GM19395 (cell line): ENCODE measurements around the gene SMTNL2.

Experiments
- ATAC-seq: cut with Tn5 transposase; IDR thresholded peaks from one replicate; pipeline ENCODE4 v1.9.1; 2021; ENCODE audit warnings: mild to moderate bottlenecking, moderate library complexity; ENCODE audit not compliant: unreplicated experiment

The SMTNL2 gene

DNA sequence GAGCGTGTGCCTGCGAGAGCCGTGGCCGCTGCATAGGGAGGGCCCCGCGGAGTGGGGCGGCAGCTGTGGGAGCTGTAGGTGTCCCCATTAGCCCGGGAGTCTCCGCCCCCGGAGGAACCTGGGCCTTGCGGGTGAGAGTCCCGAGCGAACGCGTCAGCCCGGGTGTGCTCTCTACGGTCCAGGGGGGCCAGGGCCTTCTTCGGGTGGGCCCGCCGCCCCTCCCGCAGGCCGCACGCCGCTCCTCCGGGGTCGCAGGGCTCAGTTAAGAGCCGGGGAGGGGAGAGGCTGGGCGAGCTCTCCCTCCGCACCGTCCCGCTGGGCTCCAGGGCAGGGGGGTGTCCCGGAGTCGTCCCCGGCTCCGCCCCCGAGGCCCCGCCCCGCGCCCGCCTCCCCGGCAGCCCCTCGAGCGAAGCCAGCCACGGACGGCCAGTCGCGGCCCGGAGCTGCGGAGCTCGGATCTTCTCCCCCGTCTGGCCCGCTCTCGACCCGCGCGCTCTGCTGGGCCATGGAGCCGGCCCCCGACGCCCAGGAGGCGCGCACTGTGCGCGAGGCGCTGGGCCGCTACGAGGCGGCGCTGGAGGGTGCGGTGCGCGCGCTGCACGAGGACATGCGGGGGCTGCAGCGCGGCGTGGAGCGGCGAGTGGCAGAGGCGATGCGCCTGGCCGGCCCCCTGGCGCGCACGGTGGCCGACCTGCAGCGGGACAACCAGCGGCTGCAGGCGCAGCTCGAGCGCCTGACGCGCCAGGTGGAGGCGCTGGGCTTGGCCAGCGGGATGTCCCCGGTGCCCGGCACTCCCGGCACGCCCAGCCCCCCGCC, at the start of gene SMTNL2:
TSS of gene SMTNL2 (plus strand) at position 429 of the 816 bp plus-strand sequence. CDS start at position 506, 77 bp downstream.
- ATAC-seq: no peak

DNA sequence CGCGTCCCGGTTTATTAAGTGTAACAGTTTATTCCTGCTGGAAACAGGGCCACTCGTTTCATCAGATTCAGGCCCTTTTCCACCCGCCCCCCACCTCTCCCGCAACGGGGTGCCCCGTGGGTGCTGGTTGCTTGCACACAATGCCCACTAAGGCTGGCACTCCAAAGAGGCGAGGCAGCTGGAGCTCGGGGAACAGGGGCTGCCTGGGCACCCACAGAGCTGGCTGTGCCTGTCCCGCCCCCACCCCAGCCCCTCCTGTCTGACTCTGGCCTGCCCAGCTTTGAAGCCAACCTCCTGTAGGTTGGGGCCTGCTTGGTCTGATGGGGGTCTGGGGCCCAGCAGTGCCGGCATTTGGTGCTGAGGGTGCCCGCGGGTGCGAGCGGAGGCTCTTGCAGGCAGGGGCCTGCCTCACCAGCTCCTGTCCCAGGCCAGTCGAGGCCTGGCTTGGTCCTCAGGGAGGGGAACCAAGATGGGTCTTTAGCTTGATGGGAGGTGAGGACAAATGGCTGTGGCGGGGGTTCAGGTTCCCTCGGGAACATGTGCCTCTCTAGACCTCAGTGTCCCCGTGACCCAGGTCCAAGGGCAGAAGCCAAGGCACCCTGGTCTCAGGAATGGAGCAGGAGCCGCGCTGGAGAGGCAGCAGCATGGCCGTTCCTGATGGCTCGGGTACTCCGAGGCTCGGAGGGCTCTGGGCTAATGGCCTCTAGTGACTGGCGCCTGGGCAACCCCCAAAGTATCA, 49.2 kb upstream of the SMTNL2 start:
- no peak for ATAC-seq

DNA sequence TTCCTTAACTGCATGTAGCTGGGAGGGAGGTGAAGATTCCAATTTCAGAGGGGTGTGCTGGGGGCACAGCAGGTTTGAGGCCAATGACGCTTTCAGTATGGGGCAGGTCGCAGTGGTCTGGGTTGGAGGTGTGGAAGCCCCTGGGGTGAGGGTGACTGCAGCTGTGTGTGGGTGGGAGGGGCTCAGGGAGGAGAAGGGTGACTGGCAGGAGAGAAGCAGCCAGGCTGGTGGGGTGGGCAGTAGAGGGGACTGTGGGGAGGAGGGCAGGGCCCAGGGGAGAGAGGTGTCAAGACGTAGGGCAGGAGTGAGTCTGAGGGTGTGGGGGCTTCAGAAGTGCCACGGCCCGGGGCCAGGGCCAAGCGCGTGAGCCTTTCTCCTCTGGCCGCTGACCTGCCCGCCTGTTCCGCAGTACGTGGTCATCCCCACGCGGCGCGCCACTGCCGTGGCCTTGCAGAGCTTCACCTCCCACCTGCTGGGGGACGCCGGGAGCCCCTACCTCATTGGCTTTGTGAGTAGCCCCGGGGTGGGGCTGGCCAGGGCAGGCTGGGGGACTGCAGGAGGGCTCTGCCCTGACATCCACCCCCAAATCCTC, 48.6 kb upstream of the SMTNL2 start:
- ATAC-seq: no peak

DNA sequence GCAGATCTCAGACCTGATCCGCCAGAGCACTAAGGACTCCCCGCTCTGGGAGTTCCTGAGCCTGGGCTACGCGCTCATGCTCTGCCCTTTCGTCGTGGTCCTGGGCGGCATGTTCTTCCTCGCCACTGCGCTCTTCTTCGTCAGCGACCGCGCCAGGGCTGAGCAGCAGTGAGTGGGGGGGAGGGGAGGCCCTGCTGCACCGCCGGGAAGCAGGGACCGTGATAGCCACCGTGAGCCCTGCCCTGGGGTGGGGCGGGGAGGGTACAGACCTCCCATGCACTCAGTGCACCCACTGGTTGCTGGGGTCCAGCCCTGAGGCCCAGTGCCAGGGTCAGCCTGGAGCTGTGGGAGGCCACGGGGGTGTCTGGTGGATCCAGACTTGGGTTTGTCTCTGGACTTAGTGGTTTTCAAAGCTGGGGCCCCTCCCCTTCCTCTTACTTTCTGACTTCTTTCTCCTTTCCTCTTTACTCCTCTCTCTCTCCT, 48.0 kb upstream of the SMTNL2 start:
- ATAC-seq: no peak

DNA sequence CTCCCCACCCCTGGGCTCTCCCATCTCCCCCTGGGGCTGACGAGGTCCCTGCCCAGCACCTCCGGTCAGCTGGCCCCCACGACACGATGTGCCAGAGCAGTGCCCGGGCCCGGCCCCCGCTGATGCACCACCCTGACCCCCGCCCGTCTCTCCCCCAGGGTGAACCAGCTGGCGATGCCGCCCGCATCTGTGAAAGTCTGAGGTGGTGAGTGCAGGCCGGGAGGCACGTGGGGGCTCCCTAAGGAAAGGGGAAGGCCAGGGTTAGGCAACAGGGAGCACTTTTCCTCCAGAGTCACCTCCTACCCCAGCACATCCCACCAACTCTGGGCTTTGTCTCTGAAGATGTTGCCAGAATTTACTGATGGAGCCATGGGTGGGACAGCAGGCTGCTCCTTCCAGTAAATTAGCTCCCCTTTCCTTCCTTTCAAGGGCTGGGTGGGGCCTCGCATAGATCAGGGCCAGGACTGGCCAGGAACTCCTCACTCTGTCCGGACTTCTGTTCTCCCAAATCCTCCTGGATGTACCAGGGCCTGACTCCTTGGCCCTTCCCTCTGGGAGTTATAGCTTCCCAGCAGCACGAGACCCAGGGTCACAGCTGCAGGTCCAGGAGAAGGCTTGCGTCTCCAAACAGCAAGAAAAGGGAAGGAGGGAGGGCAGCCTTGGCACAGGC, 47.5 kb upstream of the SMTNL2 start:
- no peak for ATAC-seq

DNA sequence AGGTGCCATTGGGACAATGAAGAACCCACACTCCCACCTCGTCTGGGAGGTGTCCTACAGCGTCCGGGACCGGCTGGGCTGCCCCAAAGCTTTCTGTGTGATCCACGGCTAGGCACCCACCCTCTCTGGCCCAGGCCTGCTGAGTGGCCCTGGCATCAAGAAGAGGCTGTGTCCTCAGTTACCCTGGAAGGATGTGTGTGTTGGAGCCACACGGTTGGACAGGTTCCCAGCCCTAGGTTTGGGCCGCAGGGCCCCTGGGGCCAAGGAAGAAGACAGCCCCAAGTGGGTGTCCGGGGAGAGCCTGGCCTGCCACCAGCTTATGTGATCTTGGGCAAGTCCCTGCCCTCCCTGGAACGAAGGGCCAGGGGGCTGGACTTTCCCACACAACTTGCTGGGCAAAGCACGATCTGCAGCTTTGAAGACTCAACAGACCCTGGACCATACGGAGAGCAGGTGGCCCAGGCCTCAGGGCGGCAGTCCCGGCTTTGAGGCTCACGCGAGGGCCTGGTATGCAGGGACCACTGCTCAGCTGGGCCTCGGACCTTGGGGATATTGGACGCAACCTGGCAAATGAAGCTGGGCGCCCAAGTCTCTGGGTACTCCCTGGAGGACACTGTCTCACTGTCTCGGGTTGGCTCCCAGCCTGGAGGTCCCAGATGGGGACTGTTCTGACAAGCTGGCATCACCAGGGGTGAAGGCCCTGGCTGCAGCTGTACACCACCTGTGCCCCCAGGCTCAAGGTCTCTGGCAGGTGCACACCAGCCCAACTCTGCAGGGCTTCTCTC, 46.7 kb upstream of the SMTNL2 start:
- no peak for ATAC-seq

DNA sequence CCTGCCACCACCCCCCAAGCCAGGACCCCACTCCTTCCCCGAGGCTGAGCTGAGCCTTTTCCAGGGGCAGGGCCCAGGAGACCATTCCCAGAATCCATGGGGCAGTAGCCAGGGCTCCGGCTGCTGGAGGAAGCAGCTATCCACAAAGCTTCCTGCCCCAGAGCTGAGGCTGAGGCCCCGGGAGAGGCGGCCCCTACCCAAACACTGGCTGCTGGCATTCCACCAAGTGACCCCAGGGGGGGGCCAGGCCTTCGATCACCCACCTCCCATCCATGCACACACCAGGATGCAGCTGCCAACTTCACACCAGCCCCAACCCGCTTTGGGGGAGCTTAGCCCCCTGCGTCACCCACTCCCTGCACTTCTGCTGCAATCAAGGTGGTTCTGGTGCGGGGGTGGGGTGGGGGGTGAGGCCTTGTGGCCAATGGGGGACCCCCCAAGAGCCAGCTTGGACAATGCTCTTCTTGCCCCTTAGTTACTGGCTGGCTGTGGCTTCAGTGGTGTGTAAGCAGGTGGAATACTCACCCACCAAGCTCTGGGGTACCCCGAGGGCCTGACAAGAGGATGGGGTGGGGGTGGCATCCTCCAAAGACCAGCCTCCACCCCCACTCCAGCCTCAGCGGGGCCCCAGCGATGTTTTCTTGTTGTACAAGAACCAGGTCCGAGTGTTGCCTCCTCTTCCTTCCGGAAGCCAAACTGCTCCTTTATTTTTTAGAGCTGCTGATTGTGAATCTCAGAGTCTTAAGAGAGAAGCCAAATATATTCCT, 45.9 kb upstream of the SMTNL2 start:
- ATAC-seq: no peak

DNA sequence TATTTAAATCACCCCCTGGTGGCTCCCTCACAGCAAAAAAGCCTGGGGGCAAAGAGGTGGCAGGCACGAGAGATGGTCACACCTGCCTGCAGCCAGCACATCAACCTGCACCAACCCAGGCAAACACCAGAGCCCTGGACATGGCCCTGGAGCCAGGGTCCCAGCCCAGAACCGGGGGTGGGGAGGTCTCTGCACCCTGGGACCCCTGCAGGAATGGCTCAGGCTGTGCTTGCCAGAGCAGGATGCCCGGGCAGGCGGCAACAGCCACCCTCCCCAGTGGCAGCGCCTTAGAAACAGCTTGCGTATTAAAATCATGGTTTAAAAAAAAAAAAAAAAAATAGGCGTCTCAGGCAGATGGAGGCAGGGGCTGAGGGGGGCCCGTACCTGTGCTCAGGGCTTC, 45.3 kb upstream of the SMTNL2 start:
- no peak for ATAC-seq

DNA sequence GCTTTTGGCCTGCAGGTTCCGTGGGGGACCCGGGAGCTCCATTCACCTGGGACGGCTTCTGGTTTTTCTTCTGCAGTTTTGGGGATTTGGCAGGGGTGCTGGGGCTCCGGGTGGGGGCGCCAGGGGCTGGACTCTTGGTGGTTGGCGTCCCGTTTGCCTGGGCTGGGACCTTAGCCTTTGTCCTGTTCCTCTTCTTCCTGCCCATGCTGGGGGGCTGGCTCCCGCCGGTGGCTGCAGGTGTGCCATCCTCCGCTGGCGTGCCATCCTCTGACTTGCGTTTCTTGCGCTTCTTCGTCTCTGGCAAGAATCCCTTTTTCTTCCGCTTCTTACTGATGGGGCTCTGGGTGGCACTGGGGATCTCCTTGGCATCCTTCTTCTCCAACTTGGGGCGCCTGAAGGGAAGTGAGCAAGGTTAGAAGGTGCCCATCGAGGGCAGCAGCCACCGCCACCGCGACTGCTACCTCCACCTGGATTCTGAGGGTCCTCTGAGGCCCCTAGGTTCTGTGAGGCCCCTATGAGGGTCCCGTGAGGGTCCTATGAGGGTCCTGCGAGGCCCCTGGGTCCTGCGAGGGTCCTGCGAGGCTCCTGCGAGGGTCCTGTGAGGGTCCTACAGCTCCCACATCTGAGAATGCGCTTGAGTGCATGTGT, 44.6 kb upstream of the SMTNL2 start:
- ATAC-seq: no peak

DNA sequence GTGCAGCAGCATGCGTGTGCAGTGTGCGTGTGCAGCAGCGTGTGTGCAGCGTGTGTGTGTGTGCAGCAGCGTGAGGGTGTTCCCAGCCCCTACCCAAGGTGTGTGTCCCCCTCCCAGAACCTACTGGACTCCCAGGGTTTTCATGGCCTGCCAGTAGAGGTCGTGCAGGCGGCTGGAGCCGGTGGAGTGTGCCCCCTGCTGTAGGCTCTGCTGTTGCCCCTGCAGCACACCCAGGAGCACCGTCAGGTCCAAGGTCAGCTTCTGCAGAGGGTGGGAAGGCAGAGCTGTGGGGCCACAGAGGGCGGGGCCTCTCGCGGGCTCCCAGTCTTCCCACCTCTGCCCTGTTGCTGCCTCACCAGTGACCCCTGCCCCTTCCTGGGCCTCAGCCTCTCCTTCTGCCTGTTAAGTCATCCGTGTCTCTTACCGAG, 44.1 kb upstream of the SMTNL2 start:
- ATAC-seq: no peak

DNA sequence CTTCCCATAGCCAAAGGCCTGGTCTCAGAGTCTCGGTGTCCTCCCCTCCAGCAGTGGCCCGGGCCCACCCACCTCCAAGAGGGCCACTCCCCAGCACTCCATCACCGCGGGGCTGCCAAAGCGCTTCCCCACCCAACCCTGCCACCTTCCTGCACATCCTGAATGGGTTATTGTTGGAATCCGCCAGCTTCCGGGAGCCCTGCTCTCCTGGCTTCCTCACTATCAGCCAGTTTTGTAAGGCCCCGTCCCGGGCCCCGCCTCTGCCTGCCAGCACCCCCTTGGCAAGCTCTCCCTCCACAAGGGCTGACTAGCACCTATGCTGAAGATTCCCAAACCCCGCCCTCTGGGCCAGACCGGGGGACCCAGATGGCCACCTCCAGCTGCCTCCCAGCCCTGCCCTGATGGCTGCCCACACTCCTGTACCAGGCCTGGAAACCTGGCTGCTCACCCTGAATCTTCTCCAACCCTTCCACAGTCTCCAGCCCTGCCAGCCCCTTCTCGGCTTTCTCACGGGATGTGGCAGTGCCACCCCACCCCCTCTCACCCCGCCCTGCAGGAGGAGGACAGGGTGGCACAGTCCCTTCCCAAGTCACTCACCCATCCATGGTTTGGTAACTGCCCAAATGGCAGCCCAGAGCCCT, 43.5 kb upstream of the SMTNL2 start:
- ATAC-seq: no peak

DNA sequence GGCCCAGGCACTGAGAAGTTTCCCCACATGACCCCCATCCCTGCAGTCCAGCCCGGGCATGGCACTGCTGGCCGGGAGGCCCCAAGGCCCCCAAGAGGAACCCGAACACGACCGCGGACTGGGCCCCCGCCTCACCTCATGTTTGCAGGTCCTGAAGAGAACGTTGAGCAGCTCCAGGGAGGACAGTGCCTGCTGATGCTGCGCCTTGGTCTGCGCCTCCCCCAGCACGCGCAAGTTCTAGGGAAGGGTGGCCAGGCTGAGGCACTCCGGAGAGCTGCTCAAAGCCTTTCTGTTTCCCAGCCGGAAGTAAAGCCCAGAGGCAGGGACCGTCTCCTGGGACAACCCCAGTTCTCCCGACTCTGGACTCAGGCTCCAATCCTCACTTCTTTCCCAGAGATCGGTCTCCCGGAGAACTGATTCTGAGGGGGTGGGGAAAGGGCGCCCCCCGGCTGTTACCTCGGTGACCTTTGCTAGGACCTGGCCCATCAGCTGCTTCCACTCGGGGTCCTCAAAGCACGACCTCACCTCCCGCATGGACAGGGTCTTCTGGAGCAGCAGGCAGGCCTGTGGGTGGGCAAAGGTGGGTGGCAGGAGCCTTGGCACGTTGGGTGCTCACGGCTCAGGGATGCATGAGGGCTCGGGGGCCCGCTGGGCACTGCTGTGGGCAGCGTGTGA, 42.9 kb upstream of the SMTNL2 start:
- ATAC-seq: no peak

DNA sequence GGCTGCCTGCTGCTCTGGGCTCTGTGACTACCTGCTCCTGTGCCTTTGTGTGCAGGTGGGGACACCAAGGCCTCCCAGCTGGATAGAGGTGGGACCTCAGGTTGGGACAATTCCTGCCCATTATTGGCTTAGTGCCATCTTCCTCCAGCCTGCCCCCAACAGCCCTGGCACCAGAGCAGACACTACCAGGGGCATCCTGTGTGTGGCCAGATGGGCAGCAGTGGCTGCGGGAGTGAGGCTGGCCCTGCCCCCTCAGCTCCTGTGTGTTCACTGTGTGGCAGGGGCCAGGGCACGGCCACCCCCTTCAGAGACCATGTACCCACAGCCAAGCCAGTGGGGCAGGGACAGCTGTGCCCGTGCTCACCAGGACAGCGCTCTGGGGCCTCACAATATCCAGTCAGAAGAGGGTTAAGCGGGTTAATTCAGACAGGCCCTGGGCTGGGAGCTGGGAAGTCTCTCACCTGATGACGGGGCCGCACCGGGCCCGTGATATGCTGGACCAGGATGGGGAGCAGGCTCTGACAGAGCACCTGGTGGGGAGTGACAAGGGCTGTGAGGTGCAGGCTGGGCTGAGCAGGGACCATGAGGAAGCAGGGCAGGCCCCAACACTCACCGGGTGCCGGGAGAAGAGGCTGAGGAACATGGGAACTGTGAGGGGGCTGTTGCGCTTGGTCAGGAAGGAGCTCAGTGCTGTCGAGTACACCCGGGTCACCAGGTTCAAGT, 42.2 kb upstream of the SMTNL2 start:
- ATAC-seq: no peak

DNA sequence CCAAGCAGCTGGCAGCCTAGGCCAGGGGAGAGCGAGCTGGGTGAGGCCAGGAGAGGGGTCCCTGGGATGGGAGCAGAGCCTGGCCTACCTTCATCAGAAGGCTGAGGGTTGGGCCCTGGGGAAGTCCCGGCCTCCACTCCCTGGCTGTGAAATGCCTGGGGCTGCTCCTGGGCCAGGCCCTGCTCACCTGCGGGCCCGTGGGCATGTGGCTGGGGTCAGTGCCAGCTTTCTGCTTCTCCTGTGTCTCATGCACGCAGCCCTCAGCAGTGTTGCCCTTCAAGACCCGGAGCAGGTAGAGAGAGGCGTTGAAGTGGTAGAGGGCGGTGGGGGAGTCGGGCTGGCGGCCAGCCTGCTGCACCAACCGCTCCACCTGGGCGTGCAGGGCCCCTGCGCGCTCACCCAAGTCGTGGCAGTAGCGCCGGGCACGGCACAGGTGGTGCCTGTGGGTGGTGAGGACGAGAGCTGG, 41.6 kb upstream of the SMTNL2 start:
- ATAC-seq: no peak

DNA sequence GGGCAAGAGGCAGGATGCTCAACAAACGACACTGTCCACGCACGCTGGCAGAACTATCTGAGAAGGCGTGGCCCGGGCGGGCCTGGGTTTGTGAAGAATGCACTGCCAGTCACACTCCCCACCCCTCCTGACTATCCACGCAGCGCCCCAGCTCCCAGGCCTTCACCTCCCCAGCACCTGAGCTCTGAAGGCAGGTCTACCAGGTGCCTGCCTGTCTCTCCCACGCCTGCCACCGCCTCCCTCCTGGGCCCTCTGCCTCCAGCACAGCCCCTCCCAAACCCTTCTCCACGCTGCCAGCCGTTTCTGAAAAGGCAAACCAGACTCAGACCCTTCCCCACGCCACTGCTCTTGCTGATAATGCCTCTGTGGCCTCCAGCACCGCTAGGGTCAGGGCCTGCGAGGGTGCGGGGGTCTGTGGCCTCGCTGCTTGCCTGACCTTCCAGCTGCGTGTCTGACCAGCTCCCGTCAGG, 40.7 kb upstream of the SMTNL2 start:
- no peak for ATAC-seq

DNA sequence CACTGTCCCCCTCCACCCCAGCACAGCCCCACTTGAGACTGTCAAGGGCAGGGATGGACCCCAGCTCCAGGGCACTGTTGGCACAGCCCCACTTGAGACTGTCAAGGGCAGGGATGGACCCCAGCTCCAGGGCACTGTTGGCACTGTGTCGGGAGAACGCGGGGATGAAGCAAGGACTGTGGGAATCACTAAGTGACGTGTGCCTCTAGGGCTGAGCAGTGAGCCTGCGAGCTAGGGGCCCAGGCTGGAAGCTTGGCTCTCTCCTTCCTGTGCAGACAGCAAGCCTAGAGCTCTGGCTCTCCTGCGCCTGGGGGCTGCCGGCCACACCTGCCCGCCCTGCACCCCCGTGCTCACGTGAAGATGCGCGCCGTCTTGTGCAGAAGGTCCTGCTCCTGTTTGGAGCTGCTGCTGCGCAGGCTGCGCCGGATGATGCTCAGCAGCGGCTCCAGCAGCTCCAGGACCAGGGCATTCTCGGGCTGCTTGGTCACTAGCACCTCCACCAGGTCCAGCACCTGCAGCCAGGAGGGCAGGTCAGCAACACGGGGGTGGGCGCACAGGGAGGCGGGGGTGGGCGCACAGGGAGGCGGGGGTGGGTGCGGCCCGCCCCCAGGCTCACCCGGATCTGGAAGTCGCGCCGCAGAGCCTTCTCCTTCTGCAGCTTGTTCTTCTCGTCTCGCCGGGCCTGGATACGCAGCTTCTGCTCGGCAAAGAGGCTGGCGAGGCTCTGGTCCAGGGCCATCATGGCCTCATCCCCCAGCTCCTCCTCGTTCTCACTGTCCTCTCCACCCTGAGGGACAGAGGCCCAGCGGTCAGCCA, 40.0 kb upstream of the SMTNL2 start:
- no peak for ATAC-seq

DNA sequence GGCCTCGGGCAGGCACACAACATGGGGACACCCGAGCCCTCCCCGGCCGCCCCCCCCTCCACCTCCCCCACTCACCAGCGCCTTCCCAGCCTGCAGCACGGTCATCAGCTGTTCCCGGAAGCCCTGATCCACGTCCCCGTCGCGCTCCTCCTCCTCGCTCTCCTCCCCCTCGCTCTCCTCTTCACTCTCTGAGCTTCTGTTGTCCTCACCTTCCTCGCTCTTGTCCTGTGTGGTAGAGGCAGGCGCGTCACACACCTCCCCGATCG, 39.4 kb upstream of the SMTNL2 start:
- no peak for ATAC-seq
